Parathyroid adenoma (tissue), 2 donors: ENCODE results near the gene ARHGAP10.
A peak's percentile ranks its signal among the peaks of the same experiment; 100 is the strongest.

Experiments
- H2AFZ ChIP-seq: fragments of 300-600 bp; sonication (generic); one replicate; pipeline ENCODE4 v1.7.0; 2017; ENCODE audit warnings: antibody characterized with exemption, mild to moderate bottlenecking
- H3K27ac ChIP-seq: fragments of 300-600 bp; sonication (generic); one replicate; pipeline ENCODE4 v1.7.0; 2017
- H3K27me3 ChIP-seq: fragments of 300-600 bp; sonication (generic); one replicate; pipeline ENCODE4 v1.7.0; 2017; ENCODE audit warnings: low read length; ENCODE audit not compliant: control insufficient read depth, insufficient read depth
- H3K36me3 ChIP-seq: fragments of 300-600 bp; sonication (generic); one replicate; pipeline ENCODE4 v1.7.0; 2017; ENCODE audit warnings: low read length; ENCODE audit not compliant: control insufficient read depth, insufficient read depth
- H3K4me1 ChIP-seq: fragments of 300-600 bp; sonication (generic); one replicate; pipeline ENCODE4 v1.7.0; 2017; ENCODE audit warnings: control low read depth
- H3K4me2 ChIP-seq: fragments of 300-600 bp; sonication (generic); one replicate; pipeline ENCODE4 v1.7.0; 2017; ENCODE audit warnings: low read length
- H3K4me3 ChIP-seq: fragments of 300-600 bp; sonication (generic); one replicate; pipeline ENCODE4 v1.7.0; 2017; ENCODE audit warnings: low read depth, low read length
- H3K79me2 ChIP-seq: fragments of 300-600 bp; sonication (generic); one replicate; pipeline ENCODE4 v1.7.0; 2017; ENCODE audit warnings: control low read depth
- H3K9ac ChIP-seq: fragments of 300-600 bp; sonication (generic); one replicate; pipeline ENCODE4 v1.7.0; 2017; ENCODE audit warnings: mild to moderate bottlenecking
- H3K9me3 ChIP-seq: fragments of 300-600 bp; sonication (generic); one replicate; pipeline ENCODE4 v1.7.0; 2017; ENCODE audit warnings: low read length; ENCODE audit not compliant: control insufficient read depth
- CTCF ChIP-seq: fragments of 300-600 bp; sonication (generic); IDR thresholded peaks from one replicate; pipeline ENCODE4 v1.7.0; 2017; ENCODE audit warnings: antibody characterized with exemption, mild to moderate bottlenecking
- donor health status: primary hyperparathyroidism.

The ARHGAP10 gene

GRCh38 chr4:147788791-147789190, 56.9 kb downstream of the ARHGAP10 start:
- Histone ChIP-seq H3K79me2 (peaks cover 2% of the 10 kb centered on the region), H3K4me1 (peaks cover 14% of the 10 kb centered on the region), H3K4me2 (peak overlapping the region; percentile 34), H3K9ac (no peak overlapping the region), H3K36me3 (no peaks in the 10 kb centered on the region), H2AFZ (no peak overlapping the region), H3K27ac (peak overlapping the region; percentile 47), H3K27me3 (no peaks in the 10 kb centered on the region), H3K9me3 (no peaks in the 10 kb centered on the region), H3K4me3 (peak overlapping the region; percentile 5)
- no peak for TF ChIP-seq CTCF

- Histone ChIP-seq H3K4me1 (peaks cover 14% of the 10 kb centered on the region), H3K27ac (peak overlapping the region; percentile 47)
These were observed 57.7 kb downstream of the ARHGAP10 start for GRCh38 chr4:147789596-147789995.

GRCh38 chr4:147790412-147790811, 58.5 kb downstream of the ARHGAP10 start:
- no peak overlapping the region for H3K4me3 ChIP-seq
- H3K27ac ChIP-seq, result no peak overlapping the region
- H3K9ac ChIP-seq, result no peak overlapping the region
- H2AFZ ChIP-seq, result no peak overlapping the region
- H3K4me1 ChIP-seq, result peaks cover 12% of the 10 kb centered on the region
- H3K9me3 ChIP-seq, result no peaks in the 10 kb centered on the region
- no peaks in the 10 kb centered on the region for H3K36me3 ChIP-seq
- no peaks in the 10 kb centered on the region for H3K27me3 ChIP-seq
- H3K79me2 ChIP-seq, result peaks cover 2% of the 10 kb centered on the region
- no peak overlapping the region for H3K4me2 ChIP-seq
- TF ChIP-seq CTCF, result no peak

More at GRCh38 chr4:147789596-147789995, 57.7 kb downstream of the ARHGAP10 start:
- Histone ChIP-seq H3K79me2 (peaks cover 2% of the 10 kb centered on the region), H3K9ac (no peak overlapping the region), H3K36me3 (no peaks in the 10 kb centered on the region), H3K9me3 (no peaks in the 10 kb centered on the region), H2AFZ (no peak overlapping the region), H3K27me3 (no peaks in the 10 kb centered on the region), H3K4me3 (no peak overlapping the region), H3K4me2 (no peak overlapping the region)
- TF ChIP-seq CTCF, result no peak

- no peaks in the 10 kb centered on the region for H3K9me3 ChIP-seq
- H3K4me2 ChIP-seq, result no peak overlapping the region
- no peak overlapping the region for H3K27ac ChIP-seq
- H2AFZ ChIP-seq, result no peak overlapping the region
- H3K27me3 ChIP-seq, result no peaks in the 10 kb centered on the region
- peaks cover 8% of the 10 kb centered on the region for H3K4me1 ChIP-seq
- H3K9ac ChIP-seq, result no peak overlapping the region
- no peak overlapping the region for H3K4me3 ChIP-seq
- H3K79me2 ChIP-seq, result peaks cover 2% of the 10 kb centered on the region
- no peaks in the 10 kb centered on the region for H3K36me3 ChIP-seq
- TF ChIP-seq CTCF, result no peak
These were observed 59.5 kb downstream of the ARHGAP10 start for GRCh38 chr4:147791341-147791740.

- H3K27ac ChIP-seq, result no peak overlapping the region
- H3K4me2 ChIP-seq, result no peak overlapping the region
- no peak overlapping the region for H3K9ac ChIP-seq
- H3K9me3 ChIP-seq, result no peaks in the 10 kb centered on the region
- H3K27me3 ChIP-seq, result no peaks in the 10 kb centered on the region
- H3K4me3 ChIP-seq, result no peak overlapping the region
- peaks cover 8% of the 10 kb centered on the region for H3K4me1 ChIP-seq
- no peak overlapping the region for H2AFZ ChIP-seq
- TF ChIP-seq CTCF, result no peak
- H3K36me3 ChIP-seq, result no peaks in the 10 kb centered on the region
- H3K79me2 ChIP-seq, result peaks cover 2% of the 10 kb centered on the region
These were observed 60.0 kb downstream of the ARHGAP10 start for GRCh38 chr4:147791865-147792264.
